SHP77 (cell line): ENCODE results near the gene LRIT3.
A peak's percentile ranks its signal among the peaks of the same experiment; 100 is the strongest.

Source experiments
- DNase-seq, 2 experiments: peaks; one replicate each; lab custom pipeline; 2025; lab: John Stamatoyannopoulos, UW

LRIT3 gene

GRCh38 chr4:109847896-109848442, at the start of gene LRIT3:
Gene LRIT3, plus strand, starts transcription at chr4:109848107. Its CDS starts 95 bp downstream, at chr4:109848202.
- DNase-seq = no peak

DNA sequence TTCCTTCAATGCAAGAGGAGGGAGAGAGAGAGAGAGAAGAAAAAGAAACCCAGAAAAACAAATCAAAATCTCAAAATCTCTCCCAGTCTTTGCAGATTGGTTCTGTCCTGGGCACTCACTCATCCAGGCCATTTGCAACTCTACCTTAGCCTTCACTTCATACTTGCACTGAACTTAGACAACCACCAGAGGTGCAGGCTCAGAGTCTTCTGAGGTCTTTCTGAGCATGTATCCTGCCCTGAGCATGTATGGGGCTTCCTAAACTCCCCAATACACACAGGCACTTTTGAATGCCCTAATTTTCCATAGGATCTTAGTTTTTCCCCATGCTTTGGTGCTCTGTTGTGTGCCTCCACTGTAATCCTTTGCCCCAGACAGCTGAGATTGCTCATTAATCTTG, 49.0 kb upstream of the LRIT3 start:
- no peak for DNase-seq

- no peak for DNase-seq
Observed at GRCh38 chr4:109801099-109801789, 46.7 kb upstream of the LRIT3 start.

DNA sequence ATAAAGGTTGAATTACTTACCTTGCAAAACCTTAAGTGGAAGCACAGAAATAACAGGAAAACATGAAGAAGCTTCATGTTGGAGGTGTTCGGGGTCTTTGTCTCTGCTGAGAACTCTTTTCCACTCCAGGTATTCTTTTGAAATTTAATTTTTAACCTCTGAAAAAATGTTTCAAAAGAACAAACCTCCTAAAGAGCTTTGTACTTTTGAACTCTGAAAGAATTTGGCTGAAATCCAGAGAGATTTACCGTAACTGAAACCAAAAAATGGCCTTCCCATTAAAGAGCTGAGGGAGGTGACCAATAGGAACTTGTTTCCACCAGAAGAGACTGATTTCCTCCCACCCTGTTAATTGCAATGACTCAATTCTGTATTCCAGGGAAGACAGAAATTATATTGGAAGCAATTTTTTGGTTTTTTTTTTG, 46.0 kb upstream of the LRIT3 start, which contains the start of gene CFI:
Gene CFI (minus strand): TSS at position 105 of the 425 bp plus-strand sequence. CDS start 28 bp downstream, at position 77.
- no peak for DNase-seq

DNA sequence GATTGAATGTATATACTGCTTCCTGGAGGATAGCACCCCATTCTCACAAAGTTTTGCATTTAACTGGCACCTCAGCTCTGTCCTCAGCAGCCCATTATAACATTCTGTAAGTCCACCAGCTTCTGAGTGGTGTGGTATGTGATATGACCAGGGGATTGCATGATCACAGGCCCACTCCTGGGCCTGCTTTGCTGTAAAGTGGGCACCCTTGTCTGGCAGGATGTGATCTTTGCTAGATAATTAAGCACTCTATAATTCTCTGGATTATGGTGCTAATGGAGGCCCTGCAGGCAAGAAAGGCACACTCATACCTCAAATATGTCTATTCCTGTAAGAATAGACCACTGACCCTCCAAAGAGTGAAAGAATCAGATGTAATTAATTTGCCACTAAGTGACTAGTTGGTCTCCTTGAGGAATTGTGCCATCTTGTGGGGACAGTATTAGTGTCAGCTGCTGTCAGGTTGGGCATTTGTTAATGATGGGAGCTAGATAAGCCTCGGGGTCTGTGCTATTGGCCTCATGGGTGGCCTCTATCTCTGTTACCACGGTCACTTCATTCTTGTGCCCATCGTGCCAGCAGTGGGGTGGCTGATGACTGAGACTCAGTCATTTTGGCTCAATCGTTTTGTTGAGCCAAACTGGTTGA, 43.9 kb upstream of the LRIT3 start:
- DNase-seq = peak in 1 of 2 experiments; percentile 8

DNA sequence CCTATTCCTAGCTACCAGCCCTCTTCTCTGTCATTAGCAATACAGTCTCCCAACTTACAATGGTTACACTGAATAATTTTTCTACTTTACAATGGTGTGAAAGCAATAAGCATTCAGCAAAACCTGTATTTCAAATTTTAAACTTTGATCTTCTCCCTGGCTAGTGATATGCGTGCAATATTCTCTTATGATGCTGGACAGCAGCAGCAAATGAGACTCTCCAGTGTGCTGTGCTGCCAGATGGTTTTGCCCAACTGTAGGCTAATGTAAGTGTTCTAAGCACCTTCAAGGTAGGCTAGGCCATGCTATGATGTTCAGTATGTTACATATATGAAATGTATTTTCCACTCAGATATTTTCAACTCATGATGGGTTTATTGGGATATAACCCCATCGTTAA, 38.3 kb upstream of the LRIT3 start:
- no peak for DNase-seq

GRCh38 chr4:109810552-109811387, 37.1 kb upstream of the LRIT3 start:
- no peak for DNase-seq

DNA sequence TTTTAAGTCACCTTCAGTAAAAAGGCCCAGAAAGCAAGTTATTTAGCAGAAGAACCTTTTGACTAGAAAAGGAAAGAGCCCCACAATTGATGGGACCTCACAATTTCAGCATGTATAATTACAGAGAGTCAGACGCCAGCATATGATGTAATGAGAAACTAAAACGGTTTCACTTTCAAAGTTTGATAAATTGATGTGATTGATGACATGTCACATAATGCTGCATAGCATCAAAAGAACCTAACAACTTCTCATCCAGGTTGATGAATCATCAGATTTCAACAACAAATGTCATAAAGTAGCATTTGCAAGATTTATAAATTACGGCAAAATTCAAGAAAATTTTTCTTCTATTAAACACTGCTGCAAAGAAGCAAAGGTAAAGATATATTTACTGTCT, 36.2 kb upstream of the LRIT3 start:
- no peak for DNase-seq

- peak; percentile 56 to 84 for DNase-seq
Observed at GRCh38 chr4:109815151-109816081, 32.5 kb upstream of the LRIT3 start, which contains the start of gene GAR1. Gene GAR1, plus strand, starts transcription at chr4:109815762. Its CDS starts 403 bp downstream, at chr4:109816165.

- DNase-seq = no peak
Observed at GRCh38 chr4:109816082-109816442, 31.8 kb upstream of the LRIT3 start.

DNA sequence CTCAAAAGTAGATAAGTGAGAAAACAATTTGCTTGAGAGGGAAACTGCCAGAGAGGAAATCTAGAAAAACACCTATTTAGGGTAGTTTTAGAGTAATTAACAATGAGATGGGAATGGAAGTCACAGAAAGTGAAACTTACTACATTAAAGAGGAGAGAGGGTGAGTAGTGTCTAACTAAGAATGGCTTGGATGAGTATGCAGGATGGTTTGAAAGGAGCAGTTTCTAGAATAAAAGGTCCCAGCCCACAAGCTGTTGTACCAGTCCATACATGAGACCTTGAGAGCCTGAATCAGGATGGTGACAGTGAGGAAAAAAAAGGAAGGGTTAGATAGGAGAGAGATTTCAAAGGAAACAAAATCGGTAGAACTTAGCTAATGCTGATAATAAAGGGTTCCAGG, 31.0 kb upstream of the LRIT3 start:
- no peak for DNase-seq

DNA sequence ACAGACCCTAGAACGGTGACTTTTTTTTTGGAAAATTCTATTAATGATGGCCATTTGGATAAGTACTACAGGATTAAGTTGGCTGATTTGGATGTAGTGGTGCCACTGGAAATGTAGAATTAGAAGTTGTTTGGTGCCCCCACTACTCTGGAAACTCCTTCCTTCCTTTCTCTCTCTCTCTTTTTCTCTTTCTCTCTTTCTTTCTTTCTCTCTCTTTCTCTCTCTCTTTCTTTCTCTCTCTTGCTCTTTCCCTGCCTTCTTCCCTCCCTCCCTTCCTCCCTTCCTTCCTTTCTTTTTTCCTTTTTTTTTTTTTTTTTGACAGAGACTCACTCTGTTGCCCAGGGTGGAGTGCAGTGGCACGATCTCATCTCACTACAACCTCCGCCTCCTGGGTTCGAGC, 29.6 kb upstream of the LRIT3 start:
- no peak for DNase-seq

DNA sequence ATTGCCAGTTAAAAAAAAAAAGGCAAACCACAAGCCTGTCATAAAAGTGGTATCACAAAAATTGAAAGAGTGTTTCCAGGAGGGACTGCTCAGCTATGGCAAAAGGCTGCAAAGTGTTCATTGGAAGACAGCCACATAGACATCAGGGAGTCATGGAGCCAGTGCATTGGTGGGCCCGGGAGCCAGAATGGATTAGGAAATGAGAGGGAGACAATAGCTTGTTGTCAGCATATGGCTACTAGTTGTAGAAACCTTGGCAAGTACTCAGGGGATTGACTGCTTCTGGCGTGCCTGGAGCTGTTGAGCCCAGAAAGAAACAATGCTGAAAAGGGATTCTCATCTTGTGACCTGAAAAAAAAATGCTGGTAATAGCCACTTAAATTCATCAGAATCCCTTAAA, 27.3 kb upstream of the LRIT3 start:
- DNase-seq = no peak

DNA sequence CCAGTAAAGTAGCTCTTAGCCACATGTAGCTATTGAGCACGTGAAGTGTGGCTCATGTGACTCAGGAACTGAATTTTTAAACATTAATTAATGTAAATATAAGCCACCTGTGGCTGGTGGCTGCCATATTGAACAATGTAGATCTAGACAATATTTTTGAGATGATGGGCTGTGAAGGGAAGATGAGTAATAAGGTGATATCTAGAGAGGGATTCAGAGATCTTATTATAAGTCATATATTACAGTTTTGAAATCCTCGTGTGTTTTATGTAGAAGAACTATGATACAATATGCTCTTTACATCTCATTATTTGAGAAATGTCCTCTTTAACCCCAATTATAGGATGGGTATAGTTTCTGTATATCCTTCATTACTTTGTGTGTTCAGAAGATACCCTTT, 26.7 kb upstream of the LRIT3 start:
- DNase-seq = no peak

DNA sequence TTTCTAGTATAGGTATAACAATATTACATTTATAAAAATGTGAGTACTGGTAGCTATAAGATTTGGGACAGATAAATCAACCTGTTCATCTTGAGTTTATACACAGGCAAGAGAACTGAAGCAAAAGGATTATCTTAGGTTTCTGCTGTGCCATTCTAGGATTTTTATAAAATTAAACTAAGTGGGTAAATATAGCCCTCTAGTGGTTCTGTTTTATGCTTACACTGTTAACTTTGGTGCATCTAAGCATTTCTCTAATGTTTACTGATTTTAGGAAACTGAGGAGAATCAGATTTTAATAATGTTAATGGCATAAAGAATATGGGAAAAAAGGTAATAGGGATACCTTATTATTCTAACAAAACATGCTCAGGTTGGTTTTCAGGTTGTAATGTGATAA, 21.2 kb upstream of the LRIT3 start:
- no peak for DNase-seq

- no peak for DNase-seq
Observed at GRCh38 chr4:109827672-109828071, 20.2 kb upstream of the LRIT3 start, which contains the start of gene RRH. Gene RRH, plus strand, starts transcription at chr4:109827972. Its CDS starts 56 bp downstream, at chr4:109828028.

DNA sequence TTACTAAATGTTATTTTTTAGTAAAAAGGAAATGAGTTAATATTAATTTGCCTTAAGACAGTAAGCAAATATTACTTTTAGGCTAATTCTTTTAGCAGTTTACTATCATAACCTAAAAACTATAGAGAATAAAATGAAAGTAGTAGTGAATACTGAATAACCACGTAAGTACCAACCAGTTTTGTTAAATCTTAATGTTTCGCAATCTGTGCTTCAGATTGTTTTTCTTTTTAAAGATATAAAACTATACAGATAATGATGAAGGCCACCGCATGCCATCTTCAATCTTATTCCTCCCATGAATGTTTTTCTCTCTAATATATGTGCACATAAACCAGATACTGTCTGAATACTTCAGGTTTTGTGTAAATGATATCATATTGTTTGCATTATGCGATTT, 14.2 kb upstream of the LRIT3 start:
- no peak for DNase-seq

GRCh38 chr4:109836985-109837384, 10.9 kb upstream of the LRIT3 start:
- no peak for DNase-seq

DNA sequence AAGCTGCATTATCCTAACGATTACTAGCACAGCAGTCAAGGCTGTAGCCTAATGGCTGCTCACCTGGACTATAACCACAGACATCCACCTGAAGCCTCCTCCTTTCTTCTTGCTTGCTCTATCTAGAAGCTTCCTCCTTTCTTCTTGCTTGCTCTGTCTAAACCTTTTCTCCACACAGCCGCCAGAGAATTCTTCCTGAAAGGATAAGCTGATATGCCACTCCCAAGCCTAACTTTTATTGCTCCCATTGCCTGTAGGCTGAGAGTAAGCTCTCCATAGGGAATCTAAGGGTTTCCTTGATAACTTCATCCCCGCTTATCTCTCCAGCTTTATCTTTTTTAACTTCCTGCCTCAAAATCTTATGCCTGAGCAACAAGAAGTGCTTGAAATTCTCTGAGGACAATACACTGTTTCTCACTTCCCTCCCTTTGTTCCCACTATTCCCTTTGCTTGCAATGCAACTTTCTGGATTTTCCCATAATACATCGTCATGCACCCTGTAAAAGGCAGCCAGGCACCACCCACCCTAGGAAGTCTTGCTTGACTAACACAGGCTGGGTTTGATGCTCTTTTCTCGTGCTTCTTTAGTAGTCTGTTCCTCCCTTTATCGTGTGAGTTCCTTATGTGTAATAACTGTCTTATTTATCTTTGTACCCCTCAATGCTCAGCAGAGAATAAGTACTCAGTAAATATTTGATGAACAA, 1.4 kb upstream of the LRIT3 start:
- DNase-seq = no peak

DNA sequence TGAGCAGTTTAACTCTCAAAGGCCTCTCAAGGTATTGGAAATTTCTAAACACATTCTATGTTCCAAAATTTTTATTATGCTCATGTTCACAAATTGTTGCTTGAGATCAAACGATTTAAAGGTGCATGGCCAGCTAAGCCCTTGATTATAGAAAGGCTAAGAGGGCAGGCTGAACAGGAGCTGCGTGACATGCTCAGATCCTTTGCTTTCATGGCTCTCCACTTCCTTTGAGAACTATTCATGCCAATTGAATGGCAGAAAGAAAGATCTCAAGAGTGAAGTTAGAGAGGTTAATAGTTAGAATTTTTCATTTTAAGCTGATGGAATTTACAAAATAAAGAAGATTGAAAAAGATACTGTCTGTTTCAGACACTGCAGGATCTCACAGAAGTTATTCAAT, 594 bp downstream of the LRIT3 start:
- DNase-seq = no peak

DNA sequence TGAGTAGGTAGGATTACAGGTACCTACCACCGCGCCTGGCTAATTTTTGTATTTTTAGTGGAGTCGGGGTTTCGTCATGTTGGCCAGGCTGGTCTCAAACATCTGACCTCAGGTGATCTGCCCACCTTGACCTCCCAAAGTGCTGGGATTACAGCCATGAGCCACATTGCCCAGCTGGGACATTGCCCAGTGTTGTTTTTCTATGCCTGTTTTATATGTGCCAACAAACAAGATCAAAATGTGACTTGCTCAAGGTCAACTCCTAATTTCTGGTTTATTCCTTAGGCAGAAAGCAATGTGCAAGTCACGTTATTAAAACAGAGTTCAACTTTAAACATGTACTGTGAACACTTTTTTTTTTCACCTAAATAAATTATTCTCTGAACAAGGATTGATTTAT, 2.7 kb downstream of the LRIT3 start:
- DNase-seq = no peak
